Fibroblast of lung (primary cell): ENCODE measurements around the gene USP12. TPM values are rescaled to one million over a fixed set of nuclear protein-coding genes. Genes with fewer than 3 reads are reported as not detected.

Source experiments
- DNase-seq, 2 donors: peaks; one replicate each; pipeline versions ENCODE4 v3.0.0 to v3.0.0-alpha.2; 2010; ENCODE audit warnings: low read depth in 2 of 2
- H2AFZ ChIP-seq: 2 replicates; pipeline ENCODE4 v1.5.1; 2012; ENCODE audit warnings: low read length, control low read depth, inconsistent platforms
- H3K27ac ChIP-seq: 2 replicates; pipeline ENCODE4 v1.5.1; 2011; ENCODE audit warnings: low read length, control low read depth; ENCODE audit not compliant: insufficient read depth
- H3K27me3 ChIP-seq: 2 replicates; pipeline ENCODE4 v1.5.1; 2011; ENCODE audit warnings: mild to moderate bottlenecking, low read length; ENCODE audit not compliant: control insufficient read depth, insufficient read depth
- H3K36me3 ChIP-seq: 2 replicates; pipeline ENCODE4 v1.5.1; 2011; ENCODE audit warnings: low read length; ENCODE audit not compliant: control insufficient read depth, insufficient read depth
- H3K4me1 ChIP-seq: 2 replicates; pipeline ENCODE4 v1.5.1; 2011; ENCODE audit warnings: low read length; ENCODE audit not compliant: control insufficient read depth, insufficient read depth; ENCODE audit errors: extremely low read depth
- H3K4me2 ChIP-seq: 2 replicates; pipeline ENCODE4 v1.5.1; 2011; ENCODE audit warnings: low read length, control low read depth; ENCODE audit not compliant: insufficient read depth; ENCODE audit errors: extremely low read depth
- H3K4me3 ChIP-seq, 4 experiments: fragments of 200-600 bp in 1 of 4; sonication (generic) in 1 of 4; replicated peaks in 1 of 4; 2 replicates each; pipeline ENCODE4 v1.5.1; 2011 to 2016; ENCODE audit warnings: low read length in 4 of 4, low read depth in 3 of 4, mild to moderate bottlenecking in 3 of 4, control low read depth in 2 of 4, inconsistent platforms in 1 of 4, mixed read lengths in 1 of 4; ENCODE audit not compliant: insufficient read depth in 1 of 4; ENCODE audit errors: control extremely low read depth in 1 of 4
- H3K79me2 ChIP-seq: 2 replicates; pipeline ENCODE4 v1.5.1; 2012; ENCODE audit warnings: mild to moderate bottlenecking, low read length, inconsistent platforms; ENCODE audit not compliant: control insufficient read depth, insufficient read depth
- H3K9ac ChIP-seq: 2 replicates; pipeline ENCODE4 v1.5.1; 2011; ENCODE audit warnings: mild to moderate bottlenecking, low read length, control low read depth; ENCODE audit not compliant: insufficient read depth
- H3K9me3 ChIP-seq: 2 replicates; pipeline ENCODE4 v1.5.1; 2012; ENCODE audit warnings: low read depth, low read length; ENCODE audit not compliant: control insufficient read depth, insufficient read depth
- H4K20me1 ChIP-seq: 2 replicates; pipeline ENCODE4 v1.5.1; 2011; ENCODE audit warnings: low read length; ENCODE audit not compliant: control insufficient read depth, insufficient read depth; ENCODE audit errors: extremely low read depth
- EZH2 ChIP-seq: IDR thresholded peaks from 2 replicates; pipeline ENCODE4 v1.5.1; 2012; ENCODE audit warnings: low read length, control low read depth, mild to moderate bottlenecking; ENCODE audit errors: missing control alignments
- polyA plus RNA-seq, 2 donors: library from polyadenylated mRNA; depleted of rRNA in 1 of 2; stranded (reverse) in 1 of 2; unstranded in 1 of 2; fragments of >200 nt; gene quantifications; 2 replicates each; pipeline ENCODE4 v1.2.1, GENCODE V29; 2011 to 2012; ENCODE audit warnings: missing spikeins in 1 of 2
- total RNA-seq: library from RNA; depleted of rRNA; stranded (reverse); fragments of >200 nt; gene quantifications from 2 replicates; pipeline ENCODE4 v1.2.1, GENCODE V29; 2014
- TF ChIP-seq, protein P1 (sequence below), 2 donors: IDR thresholded peaks in 1 of 2; conservative IDR thresholded peaks in 1 of 2; 1 replicate in 1 of 2; 2 replicates in 1 of 2; pipeline ENCODE4 v1.5.1; 2011 to 2012; ENCODE audit warnings: low read length in 2 of 2, control low read depth in 1 of 2, inconsistent platforms in 1 of 2, low read depth in 1 of 2, mild to moderate bottlenecking in 1 of 2

The USP12 gene
- total and polyA plus RNA-seq, 2 donors (not counting 1 experiment from before 2014, with no cell fraction given) = 17.3 to 36.3 TPM

DNA sequence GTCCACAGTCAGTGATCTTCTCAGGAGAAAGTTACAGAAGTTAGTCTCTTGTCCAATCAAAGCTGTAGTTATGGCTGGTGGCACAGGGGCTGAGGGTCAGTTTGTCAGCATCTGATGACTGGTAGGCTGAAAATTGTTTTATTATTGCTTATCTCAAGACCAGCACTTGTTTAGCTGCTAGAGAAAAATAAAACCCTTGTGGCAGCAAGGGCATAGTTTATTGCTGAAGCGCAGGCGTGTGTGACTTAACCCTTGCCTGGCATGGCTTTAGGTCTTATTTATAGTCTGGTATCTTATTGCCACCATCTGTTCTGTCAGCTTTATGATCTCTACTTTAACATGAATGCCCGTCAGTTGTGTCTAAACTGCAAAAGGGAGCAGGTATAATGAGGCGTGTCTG lies 154.7 kb downstream of the USP12 start:
- TF ChIP-seq, protein P1, sequence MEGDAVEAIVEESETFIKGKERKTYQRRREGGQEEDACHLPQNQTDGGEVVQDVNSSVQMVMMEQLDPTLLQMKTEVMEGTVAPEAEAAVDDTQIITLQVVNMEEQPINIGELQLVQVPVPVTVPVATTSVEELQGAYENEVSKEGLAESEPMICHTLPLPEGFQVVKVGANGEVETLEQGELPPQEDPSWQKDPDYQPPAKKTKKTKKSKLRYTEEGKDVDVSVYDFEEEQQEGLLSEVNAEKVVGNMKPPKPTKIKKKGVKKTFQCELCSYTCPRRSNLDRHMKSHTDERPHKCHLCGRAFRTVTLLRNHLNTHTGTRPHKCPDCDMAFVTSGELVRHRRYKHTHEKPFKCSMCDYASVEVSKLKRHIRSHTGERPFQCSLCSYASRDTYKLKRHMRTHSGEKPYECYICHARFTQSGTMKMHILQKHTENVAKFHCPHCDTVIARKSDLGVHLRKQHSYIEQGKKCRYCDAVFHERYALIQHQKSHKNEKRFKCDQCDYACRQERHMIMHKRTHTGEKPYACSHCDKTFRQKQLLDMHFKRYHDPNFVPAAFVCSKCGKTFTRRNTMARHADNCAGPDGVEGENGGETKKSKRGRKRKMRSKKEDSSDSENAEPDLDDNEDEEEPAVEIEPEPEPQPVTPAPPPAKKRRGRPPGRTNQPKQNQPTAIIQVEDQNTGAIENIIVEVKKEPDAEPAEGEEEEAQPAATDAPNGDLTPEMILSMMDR (conservative IDR thresholded peaks at IDR 0.05 in 1 of 2, IDR thresholded peaks at IDR 0.05 in 1 of 2; ENCODE audit: low read depth in 1 of 2, low read length in 2 of 2) = no peak
- no peak for TF ChIP-seq EZH2
- no peak for DNase-seq
- Histone ChIP-seq H3K36me3 (no peaks in the 10 kb centered on the region), H3K9me3 (no peaks in the 10 kb centered on the region), H3K27me3 (no peaks in the 10 kb centered on the region), H2AFZ (no peak overlapping the region), H3K79me2 (no peaks in the 10 kb centered on the region), H4K20me1 (no peaks in the 10 kb centered on the region), H3K4me3 (no peak overlapping the region), H3K9ac (no peak overlapping the region), H3K4me1 (peaks cover 19% of the 10 kb centered on the region), H3K4me2 (no peak overlapping the region), H3K27ac (no peak overlapping the region)

Other genes starting within 250 kb of the USP12 start
- gene RPL21, start 79.7 kb upstream of the USP12 start, total RNA-seq = 831 and 848 TPM in 2 replicates
- 1,415 and 1,841 TPM in 2 replicates for gene RPL21, start 79.7 kb upstream of the USP12 start, polyA plus RNA-seq
- 73.5 and 82.2 TPM in 2 replicates for gene RASL11A, start 99.0 kb upstream of the USP12 start, total RNA-seq
- 10.4 and 12.8 TPM in 2 replicates for gene RASL11A, start 99.0 kb upstream of the USP12 start, polyA plus RNA-seq